Panc1 (cell line): ENCODE results near the gene COX6A1.
"Not testable (repeated sequence)": the region's sequence is repeated elsewhere in the genome, so short reads cannot be mapped to it uniquely, and the experiment has no call there.

Experiments
- CTCF ChIP-seq: fragments of 450-650 bp; IDR thresholded peaks from 2 replicates; pipeline ENCODE4 v1.5.1; 2017; ENCODE audit warnings: mild to moderate bottlenecking
- POLR2AphosphoS5 ChIP-seq: IDR thresholded peaks from 2 replicates; pipeline ENCODE4 v1.6.1; 2012; ENCODE audit warnings: mild to moderate bottlenecking, low read depth, low read length, moderate library complexity
- REST ChIP-seq, 2 experiments: IDR thresholded peaks; 2 replicates each; pipeline ENCODE4 v1.6.1; 2011 to 2012; ENCODE audit warnings: low read depth in 2 of 2, control low read depth in 1 of 2, low read length in 1 of 2, mild to moderate bottlenecking in 1 of 2, moderate library complexity in 1 of 2; ENCODE audit not compliant: insufficient read depth in 1 of 2
- SIN3A ChIP-seq: IDR thresholded peaks from 2 replicates; pipeline ENCODE4 v1.6.1; 2012; ENCODE audit warnings: low read depth, mild to moderate bottlenecking, low read length, moderate library complexity, borderline replicate concordance; ENCODE audit not compliant: insufficient read depth
- TCF7L2 ChIP-seq: IDR thresholded peaks from 2 replicates; pipeline ENCODE4 v1.6.1; 2011; ENCODE audit warnings: mild to moderate bottlenecking, low read depth, low read length, inconsistent platforms

- not testable (repeated sequence) for TF ChIP-seq CTCF; POLR2AphosphoS5; SIN3A; REST (IDR thresholded peaks at IDR 0.05; ENCODE audit: insufficient read depth in 1 of 2, low read depth in 2 of 2, low read length in 1 of 2); TCF7L2
Measured at GRCh38 chr12:120446844-120447178, 8.9 kb downstream of the COX6A1 start.
